CD14-positive monocyte (primary cell): ENCODE measurements around the gene PYHIN1. TPM values are rescaled to one million over a fixed set of nuclear protein-coding genes. Genes with fewer than 3 reads are reported as not detected.
"Not testable (repeated sequence)": the region's sequence is repeated elsewhere in the genome, so short reads cannot be mapped to it uniquely, and the experiment has no call there.

Source experiments
- DNase-seq, 3 donors: peaks; one replicate each; pipeline ENCODE4 v3.0.0-alpha.2; 2011 to 2022
- H2AFZ ChIP-seq: 2 replicates; pipeline ENCODE4 v1.6.0; 2012; ENCODE audit warnings: mild to moderate bottlenecking, low read depth, low read length, inconsistent platforms; ENCODE audit not compliant: insufficient read depth, poor library complexity, severe bottlenecking
- H3K27ac ChIP-seq, 2 donors: 1 replicate in 1 of 2; 2 replicates in 1 of 2; pipeline ENCODE4 v1.5.1; 2012 to 2013; ENCODE audit warnings: low read length in 2 of 2, control low read depth in 1 of 2, inconsistent platforms in 1 of 2, low read depth in 1 of 2, mild to moderate bottlenecking in 1 of 2
- H3K27me3 ChIP-seq, 2 donors: one replicate each; pipeline versions ENCODE4 v1.6.0 to v1.6.1; 2011 to 2013; ENCODE audit warnings: low read length in 2 of 2; ENCODE audit not compliant: control insufficient read depth in 2 of 2, insufficient read depth in 2 of 2
- H3K36me3 ChIP-seq, 2 donors: replicated peaks in 1 of 2; 1 replicate in 1 of 2; 2 replicates in 1 of 2; pipeline versions ENCODE4 v1.5.1 to v1.6.1; 2012 to 2013; ENCODE audit warnings: low read length in 2 of 2, control low read depth in 1 of 2, inconsistent platforms in 1 of 2, mild to moderate bottlenecking in 1 of 2; ENCODE audit not compliant: insufficient read depth in 2 of 2, control insufficient read depth in 1 of 2
- H3K4me1 ChIP-seq, 2 donors: 1 replicate in 1 of 2; 2 replicates in 1 of 2; pipeline versions ENCODE4 v1.5.1 to v1.6.1; 2012 to 2013; ENCODE audit warnings: low read length in 2 of 2, control low read depth in 1 of 2, inconsistent platforms in 1 of 2, mild to moderate bottlenecking in 1 of 2, moderate library complexity in 1 of 2; ENCODE audit not compliant: insufficient read depth in 2 of 2, control insufficient read depth in 1 of 2
- H3K4me2 ChIP-seq: replicated peaks from 2 replicates; pipeline ENCODE3; 2012; ENCODE audit warnings: low read length, moderate library complexity, mild to moderate bottlenecking; ENCODE audit not compliant: poor library complexity, severe bottlenecking; ENCODE audit errors: extremely low read depth
- H3K4me3 ChIP-seq, 3 experiments: fragments of 200-600 bp in 1 of 3; sonication (generic) in 1 of 3; replicated peaks in 1 of 3; 1 replicate in 2 of 3; 2 replicates in 1 of 3; pipeline ENCODE4 v1.5.1; 2011 to 2013; ENCODE audit warnings: low read length in 3 of 3, mild to moderate bottlenecking in 3 of 3, control low read depth in 2 of 3, low read depth in 2 of 3, inconsistent platforms in 1 of 3, moderate library complexity in 1 of 3
- H3K79me2 ChIP-seq: 2 replicates; pipeline ENCODE4 v1.6.0; 2012; ENCODE audit warnings: mild to moderate bottlenecking, control low read depth, inconsistent platforms, low read length, moderate library complexity; ENCODE audit not compliant: insufficient read depth
- H3K9ac ChIP-seq: 2 replicates; pipeline ENCODE4 v1.6.0; 2017; ENCODE audit warnings: low read length, mild to moderate bottlenecking; ENCODE audit not compliant: insufficient read depth, poor library complexity, severe bottlenecking
- H3K9me3 ChIP-seq, 2 donors: replicated peaks in 1 of 2; 1 replicate in 1 of 2; 2 replicates in 1 of 2; pipeline versions ENCODE4 v1.5.1 to v1.6.1; 2012 to 2013; ENCODE audit warnings: low read length in 2 of 2, control low read depth in 1 of 2; ENCODE audit not compliant: control insufficient read depth in 1 of 2, insufficient read depth in 1 of 2
- H4K20me1 ChIP-seq: 2 replicates; pipeline ENCODE4 v1.6.0; 2012; ENCODE audit warnings: mild to moderate bottlenecking, low read length, control low read depth, moderate library complexity; ENCODE audit not compliant: insufficient read depth
- H3K27ac Mint-ChIP-seq, 7 donors: one replicate each; pipeline ENCODE4 v1.8.0; 2020; ENCODE audit warnings: mild to moderate bottlenecking in 7 of 7, mixed read lengths in 7 of 7, moderate library complexity in 6 of 7, inconsistent platforms in 2 of 7
- H3K27me3 Mint-ChIP-seq, 3 donors: one replicate each; pipeline ENCODE4 v1.8.0; 2021 to 2022; ENCODE audit warnings: low read depth in 3 of 3, mild to moderate bottlenecking in 3 of 3, mixed read lengths in 3 of 3, moderate library complexity in 3 of 3, inconsistent platforms in 1 of 3
- H3K36me3 Mint-ChIP-seq, 2 donors: one replicate each; pipeline ENCODE4 v1.8.0; 2020; ENCODE audit warnings: mixed read lengths in 2 of 2, inconsistent platforms in 1 of 2, mild to moderate bottlenecking in 1 of 2
- H3K4me1 Mint-ChIP-seq: one replicate; pipeline ENCODE4 v1.8.0; 2020; ENCODE audit warnings: mild to moderate bottlenecking, mixed read lengths
- H3K4me3 Mint-ChIP-seq, 2 donors: one replicate each; pipeline ENCODE4 v1.8.0; 2020; ENCODE audit warnings: mild to moderate bottlenecking in 2 of 2, mixed read lengths in 2 of 2, moderate library complexity in 1 of 2
- H3K9me3 Mint-ChIP-seq, 7 donors: one replicate each; pipeline ENCODE4 v1.8.0; 2020 to 2022; ENCODE audit warnings: mixed read lengths in 7 of 7, mild to moderate bottlenecking in 6 of 7, moderate library complexity in 6 of 7, inconsistent platforms in 2 of 7
- CTCF ChIP-seq: fragments of 200-600 bp; IDR thresholded peaks from one replicate; pipeline ENCODE4 v1.8.0; 2022; ENCODE audit warnings: antibody characterized with exemption, mild to moderate bottlenecking
- WGBS: methylation state at CpG from one replicate; pipeline ENCODE4 v1.1.5; 2013; ENCODE audit warnings: missing lambda C conversion rate; ENCODE audit not compliant: insufficient coverage; 5-methylcytosine and 5-hydroxymethylcytosine counted together
- intact Hi-C, 2 donors: fragments of 100-400 bp; cut with micrococcal nuclease; formaldehyde crosslinking; loops; one replicate each; pipeline versions ENCODE4 v1.15.0 to v1.15.1; 2023
- polyA plus RNA-seq, 3 donors: library from polyadenylated mRNA; depleted of rRNA in 1 of 3; unstranded in 2 of 3; stranded (reverse) in 1 of 3; fragments of 300-500 nt in 2 of 3; fragments of >200 nt in 1 of 3; fragmentation: Illumina TruSeq in 2 of 3; gene quantifications; 1 replicate in 2 of 3; 2 replicates in 1 of 3; pipeline ENCODE4 v1.2.3, GENCODE V29; 2012 to 2021

The PYHIN1 gene
- polyA plus RNA-seq, 3 donors: 0.15 to 0.44 TPM; not detected in 1

GRCh38 chr1:159005676-159006075 lies 74.3 kb downstream of the PYHIN1 start:
- Mint-ChIP-seq H3K36me3 (no peaks in the 10 kb centered on the region), H3K4me3 (no peak overlapping the region), H3K4me1 (peaks cover 44% of the 10 kb centered on the region), H3K9me3 (no peaks in the 10 kb centered on the region), H3K27ac (peak overlapping the region in 2 of 7 donors; percentile 51 to 68), H3K27me3 (peaks cover 0 to 2% (median 0%) of the 10 kb centered on the region in 3 donors)
- Histone ChIP-seq H3K4me2 (peak overlapping the region; percentile 13), H3K4me1 (peaks cover 31 to 38% of the 10 kb centered on the region in 2 donors), H3K36me3 (no peaks in the 10 kb centered on the region), H3K79me2 (peaks cover 23% of the 10 kb centered on the region), H4K20me1 (no peaks in the 10 kb centered on the region), H3K9ac (no peak overlapping the region), H2AFZ (peak overlapping the region; percentile 51), H3K9me3 (no peaks in the 10 kb centered on the region), H3K4me3 (no peak overlapping the region), H3K27me3 (no peaks in the 10 kb centered on the region), H3K27ac (no peak overlapping the region)
- TF ChIP-seq CTCF: no peak
- no CpG with 5 or more reads among the region's 6 CpGs for WGBS
- no peak for DNase-seq
- intact Hi-C loops: loop anchor here in 1 of 2 donors (10.0 kb wide), 1 partner anchor 821 kb away; the partner anchor contains the start of gene CD1D

GRCh38 chr1:159006210-159006807 lies 75.0 kb downstream of the PYHIN1 start:
- not testable (repeated sequence) for H3K9me3 ChIP-seq, H3K27me3 Mint-ChIP-seq, DNase-seq, H3K9me3 Mint-ChIP-seq, H4K20me1 ChIP-seq, H3K27me3 ChIP-seq, H3K27ac ChIP-seq, H3K4me3 ChIP-seq, H3K4me3 Mint-ChIP-seq, H3K36me3 ChIP-seq, H3K4me2 ChIP-seq, H3K9ac ChIP-seq, H3K36me3 Mint-ChIP-seq
- peaks cover 42% of the 10 kb centered on the region for H3K4me1 Mint-ChIP-seq
- peak overlapping the region; percentile 51 for H2AFZ ChIP-seq
- peaks cover 31 to 38% of the 10 kb centered on the region in 2 donors for H3K4me1 ChIP-seq
- peaks cover 29% of the 10 kb centered on the region for H3K79me2 ChIP-seq
- intact Hi-C loops: loop anchor here in 1 of 2 donors (10.0 kb wide), 1 partner anchor 822 kb away; the partner anchor contains the start of gene CD1D
- peak overlapping the region in 2 of 7 donors; percentile 51 to 68 for H3K27ac Mint-ChIP-seq
- WGBS: 100% methylated on average over 1 of the region's 11 CpGs
